Lower leg skin (tissue), 4 donors: Measurements from ENCODE around the gene SETD1A. TPM values are rescaled to one million over a fixed set of nuclear protein-coding genes. Genes with fewer than 3 reads are reported as not detected.

Experiments
- DNase-seq, 2 donors: peaks; one replicate each; pipeline ENCODE4 v3.0.0-alpha.2; 2019; ENCODE audit warnings: low spot score in 2 of 2
- H3K4me3 ChIP-seq: fragments of 200-600 bp; sonication (generic); 2 replicates; pipeline ENCODE4 v1.5.1; 2017; ENCODE audit warnings: mild to moderate bottlenecking, low read depth; ENCODE audit not compliant: poor library complexity, severe bottlenecking
- CTCF ChIP-seq, 3 donors: fragments of 450-650 bp; IDR thresholded peaks; one replicate each; pipeline ENCODE4 v1.5.1; 2016; ENCODE audit warnings: antibody characterized with exemption in 3 of 3, mild to moderate bottlenecking in 3 of 3, moderate library complexity in 2 of 3
- POLR2A ChIP-seq, 2 donors: fragments of 450-650 bp; IDR thresholded peaks; one replicate each; pipeline ENCODE4 v1.6.1; 2016 to 2017; ENCODE audit warnings: antibody characterized with exemption in 2 of 2, mild to moderate bottlenecking in 1 of 2, moderate library complexity in 1 of 2
- WGBS, 2 donors: methylation state at CpG; one replicate each; pipeline ENCODE4 v1.1.5; 2018; 5-methylcytosine and 5-hydroxymethylcytosine counted together
- intact Hi-C: fragments of 100-400 bp; cut with DNase I; formaldehyde crosslinking; loops from one replicate; pipeline ENCODE4 v1.15.0; 2023; ENCODE audit warnings: low total_unique reads
- total RNA-seq, 4 donors: library from RNA; depleted of rRNA; stranded (reverse); fragments of >200 nt; gene quantifications; one replicate each; pipeline ENCODE4 v1.1.0, GENCODE V29; 2016

SETD1A gene
- total RNA-seq, 4 donors from 2014 or later, result 9.2 to 22.4 (median 10.7) TPM

- intact Hi-C loops, result no loop called here
- no peak for DNase-seq
- no peak overlapping the region for H3K4me3 ChIP-seq
- TF ChIP-seq POLR2A (IDR thresholded peaks at IDR 0.05) (no peak), CTCF (IDR thresholded peaks at IDR 0.05) (no peak)
- WGBS, 2 donors, result 76 to 80% methylated on average over 12 of the region's 12 CpGs
These were observed 65.1 kb downstream of the SETD1A start for GRCh38 chr16:31022544-31023251.

GRCh38 chr16:31023252-31023602, 65.7 kb downstream of the SETD1A start:
- intact Hi-C loops, result no loop called here
- DNase-seq, result no peak
- WGBS, 2 donors, result 95% methylated on average over 4 of the region's 4 CpGs
- H3K4me3 ChIP-seq, result no peak overlapping the region
- no peak for TF ChIP-seq CTCF (IDR thresholded peaks at IDR 0.05)
- TF ChIP-seq POLR2A (IDR thresholded peaks at IDR 0.05), result no peak

GRCh38 chr16:31023627-31024226, 66.2 kb downstream of the SETD1A start:
- DNase-seq, result no peak
- WGBS, 2 donors, result 53 to 69% methylated on average over 6 of the region's 6 CpGs
- no peak for TF ChIP-seq POLR2A (IDR thresholded peaks at IDR 0.05)
- no peak for TF ChIP-seq CTCF (IDR thresholded peaks at IDR 0.05)
- intact Hi-C loops, result no loop called here
- H3K4me3 ChIP-seq, result no peak overlapping the region

- H3K4me3 ChIP-seq, result no peak overlapping the region
- intact Hi-C loops, result no loop called here
- WGBS, 2 donors, result 76 to 77% methylated on average over 5 of the region's 5 CpGs
- no peak for DNase-seq
- no peak for TF ChIP-seq CTCF (IDR thresholded peaks at IDR 0.05)
- no peak for TF ChIP-seq POLR2A (IDR thresholded peaks at IDR 0.05)
These were observed 67.8 kb downstream of the SETD1A start for GRCh38 chr16:31025339-31025738.

- 64 to 68% methylated on average over 5 of the region's 5 CpGs for WGBS, 2 donors
- TF ChIP-seq POLR2A (IDR thresholded peaks at IDR 0.05) (no peak), CTCF (IDR thresholded peaks at IDR 0.05) (no peak)
- intact Hi-C loops, result no loop called here
- DNase-seq, result no peak
- no peak overlapping the region for H3K4me3 ChIP-seq
These were observed 71.7 kb downstream of the SETD1A start for GRCh38 chr16:31029272-31029671.
